Natural killer cell (primary cell): ENCODE results near the gene CATSPER3. TPM values are rescaled to one million over a fixed set of nuclear protein-coding genes. Genes with fewer than 3 reads are reported as not detected.

Experiments used
- ATAC-seq, 3 donors: fragments of 150-1000 bp in 2 of 3; fragments of 200-7000 bp in 1 of 3; cut with Tn5 transposase; 1 replicate in 1 of 3; 2 replicates in 2 of 3; pipeline ENCODE4 v1.10.0; 2021; ENCODE audit warnings: mild to moderate bottlenecking in 2 of 3, moderate library complexity in 2 of 3
- DNase-seq, 2 donors: peaks; one replicate each; pipeline versions ENCODE4 v3.0.0 to v3.0.0-alpha.2; 2013 to 2021; ENCODE audit warnings: mixed read lengths in 1 of 2
- H3K27ac ChIP-seq: one replicate; pipeline ENCODE4 v1.5.1; 2013; ENCODE audit warnings: mild to moderate bottlenecking, low read length
- H3K27me3 ChIP-seq: one replicate; pipeline ENCODE4 v1.6.1; 2013; ENCODE audit warnings: low read length; ENCODE audit not compliant: control insufficient read depth, insufficient read depth
- H3K36me3 ChIP-seq: one replicate; pipeline ENCODE4 v1.6.1; 2013; ENCODE audit warnings: low read length; ENCODE audit not compliant: control insufficient read depth, insufficient read depth
- H3K4me1 ChIP-seq: one replicate; pipeline ENCODE4 v1.6.1; 2013; ENCODE audit warnings: low read length; ENCODE audit not compliant: control insufficient read depth, insufficient read depth
- H3K4me3 ChIP-seq: one replicate; pipeline ENCODE4 v1.5.1; 2013; ENCODE audit warnings: low read length
- H3K9me3 ChIP-seq: one replicate; pipeline ENCODE4 v1.6.1; 2013; ENCODE audit warnings: low read length; ENCODE audit not compliant: control insufficient read depth, insufficient read depth
- H3K27ac Mint-ChIP-seq, 2 donors: one replicate each; pipeline ENCODE4 v1.8.0; 2022; ENCODE audit warnings: mild to moderate bottlenecking in 2 of 2, mixed read lengths in 2 of 2, moderate library complexity in 1 of 2
- H3K27me3 Mint-ChIP-seq, 2 donors: one replicate each; pipeline ENCODE4 v1.8.0; 2022; ENCODE audit warnings: low read depth in 2 of 2, mixed read lengths in 2 of 2
- H3K36me3 Mint-ChIP-seq: one replicate; pipeline ENCODE4 v1.8.0; 2022; ENCODE audit warnings: mixed read lengths
- H3K4me1 Mint-ChIP-seq, 2 donors: one replicate each; pipeline ENCODE4 v1.8.0; 2022; ENCODE audit warnings: mixed read lengths in 2 of 2
- H3K4me3 Mint-ChIP-seq: one replicate; pipeline ENCODE4 v1.8.0; 2022; ENCODE audit warnings: mild to moderate bottlenecking, moderate library complexity, mixed read lengths
- H3K9me3 Mint-ChIP-seq, 2 donors: one replicate each; pipeline ENCODE4 v1.8.0; 2022; ENCODE audit warnings: mixed read lengths in 2 of 2
- WGBS: methylation state at CpG from one replicate; pipeline ENCODE4 v1.1.7; 2013; ENCODE audit warnings: missing lambda C conversion rate; ENCODE audit not compliant: insufficient coverage; 5-methylcytosine and 5-hydroxymethylcytosine counted together
- intact Hi-C: fragments of 100-400 bp; cut with micrococcal nuclease; formaldehyde crosslinking; loops from one replicate; pipeline ENCODE4 v1.14.2; 2022
- total RNA-seq, 4 donors: library from RNA; stranded (reverse); fragments of 120-200 nt in 1 of 4; gene quantifications; one replicate each; pipeline versions ENCODE4 v1.2.3 to v1.2.4, GENCODE V29; 2013 to 2022
- TF ChIP-seq, protein P1 (sequence below): fragments of 200-600 bp; IDR thresholded peaks from one replicate; pipeline ENCODE4 v1.8.0; 2022; ENCODE audit warnings: antibody characterized with exemption

Gene CATSPER3
- total RNA-seq, 3 donors from 2014 or later (not counting 1 experiment from before 2014, with no cell fraction given): 0.31 to 0.79 (median 0.55) TPM

DNA sequence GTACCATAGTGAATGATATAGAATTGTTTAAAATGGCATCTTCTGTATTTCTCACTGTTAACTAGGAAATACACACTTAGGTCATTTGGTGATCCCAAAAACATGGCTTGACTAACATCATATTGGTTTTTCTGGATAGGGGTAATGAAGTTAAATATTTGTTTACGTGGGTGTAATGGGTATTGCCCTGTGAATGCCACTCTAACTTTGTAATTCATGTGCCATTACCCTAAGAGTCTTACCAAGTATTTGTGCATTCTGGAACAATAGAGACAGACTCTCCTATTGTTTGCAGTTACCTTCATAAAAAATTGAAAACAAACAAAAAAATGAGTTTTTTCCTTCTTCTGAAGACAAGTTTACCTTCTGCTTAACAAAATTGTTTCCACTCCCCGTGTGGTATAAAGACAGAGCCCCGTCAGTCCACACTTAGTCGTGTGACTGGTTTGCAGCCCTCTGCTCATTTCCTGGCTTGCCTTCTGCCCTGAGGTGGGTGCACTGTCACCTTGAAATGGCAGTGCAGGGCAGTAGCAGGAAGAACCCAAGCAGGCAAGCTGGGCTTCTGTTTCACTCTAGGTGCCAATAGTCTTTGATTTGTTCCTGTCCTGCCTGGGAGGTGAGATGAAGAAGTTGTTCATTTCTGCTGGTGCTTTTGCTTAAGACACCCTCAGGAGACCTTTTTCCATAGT, 9.6 kb upstream of the CATSPER3 start:
- 42% methylated on average over 3 of the region's 4 CpGs for WGBS
- H3K27ac ChIP-seq: no peak overlapping the region
- no peak overlapping the region for H3K4me3 Mint-ChIP-seq
- intact Hi-C loops: no loop called here
- H3K36me3 ChIP-seq: peaks cover 4% of the 10 kb centered on the region
- H3K27me3 ChIP-seq: no peaks in the 10 kb centered on the region
- H3K4me1 Mint-ChIP-seq: peaks cover 6 to 8% of the 10 kb centered on the region in 2 donors
- ATAC-seq (peak; percentile 43 to 79 (median 68)), DNase-seq (no peak)
- TF ChIP-seq, protein P1, sequence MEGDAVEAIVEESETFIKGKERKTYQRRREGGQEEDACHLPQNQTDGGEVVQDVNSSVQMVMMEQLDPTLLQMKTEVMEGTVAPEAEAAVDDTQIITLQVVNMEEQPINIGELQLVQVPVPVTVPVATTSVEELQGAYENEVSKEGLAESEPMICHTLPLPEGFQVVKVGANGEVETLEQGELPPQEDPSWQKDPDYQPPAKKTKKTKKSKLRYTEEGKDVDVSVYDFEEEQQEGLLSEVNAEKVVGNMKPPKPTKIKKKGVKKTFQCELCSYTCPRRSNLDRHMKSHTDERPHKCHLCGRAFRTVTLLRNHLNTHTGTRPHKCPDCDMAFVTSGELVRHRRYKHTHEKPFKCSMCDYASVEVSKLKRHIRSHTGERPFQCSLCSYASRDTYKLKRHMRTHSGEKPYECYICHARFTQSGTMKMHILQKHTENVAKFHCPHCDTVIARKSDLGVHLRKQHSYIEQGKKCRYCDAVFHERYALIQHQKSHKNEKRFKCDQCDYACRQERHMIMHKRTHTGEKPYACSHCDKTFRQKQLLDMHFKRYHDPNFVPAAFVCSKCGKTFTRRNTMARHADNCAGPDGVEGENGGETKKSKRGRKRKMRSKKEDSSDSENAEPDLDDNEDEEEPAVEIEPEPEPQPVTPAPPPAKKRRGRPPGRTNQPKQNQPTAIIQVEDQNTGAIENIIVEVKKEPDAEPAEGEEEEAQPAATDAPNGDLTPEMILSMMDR: no peak
- H3K9me3 ChIP-seq: peaks cover 7% of the 10 kb centered on the region
- H3K9me3 Mint-ChIP-seq: peaks cover 3 to 4% of the 10 kb centered on the region in 2 donors
- no peaks in the 10 kb centered on the region for H3K27me3 Mint-ChIP-seq
- H3K27ac Mint-ChIP-seq: peak overlapping the region in 1 of 2 donors; percentile 68
- peaks cover 5% of the 10 kb centered on the region for H3K36me3 Mint-ChIP-seq
- no peaks in the 10 kb centered on the region for H3K4me1 ChIP-seq
- H3K4me3 ChIP-seq: no peak overlapping the region

DNA sequence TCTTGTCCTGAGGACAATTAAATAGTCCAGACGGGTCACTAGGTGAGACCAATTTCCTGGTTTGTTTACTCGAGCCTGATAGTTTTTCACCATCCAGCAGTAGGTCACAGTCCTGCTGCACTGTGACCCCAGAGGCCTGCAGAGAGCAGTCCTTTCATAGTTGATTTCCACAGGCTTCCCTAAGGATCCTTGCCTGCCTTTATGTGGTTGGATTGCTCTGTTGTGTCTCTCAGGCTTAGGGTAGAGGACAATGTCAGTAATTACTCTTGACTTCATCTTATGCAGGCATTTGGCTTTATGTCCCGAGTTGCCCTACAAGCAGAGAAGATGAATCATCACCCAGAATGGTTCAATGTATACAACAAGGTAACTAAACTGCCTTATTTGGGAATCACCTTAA, 9.0 kb upstream of the CATSPER3 start:
- Histone ChIP-seq H3K36me3 (peaks cover 4% of the 10 kb centered on the region), H3K27me3 (no peaks in the 10 kb centered on the region), H3K27ac (no peak overlapping the region), H3K9me3 (peaks cover 7% of the 10 kb centered on the region), H3K4me1 (no peaks in the 10 kb centered on the region), H3K4me3 (no peak overlapping the region)
- Mint-ChIP-seq H3K27ac (peak overlapping the region in 1 of 2 donors; percentile 68), H3K4me1 (peaks cover 6 to 8% of the 10 kb centered on the region in 2 donors), H3K27me3 (no peaks in the 10 kb centered on the region), H3K36me3 (peaks cover 5% of the 10 kb centered on the region), H3K9me3 (peaks cover 3 to 4% of the 10 kb centered on the region in 2 donors), H3K4me3 (no peak overlapping the region)
- TF ChIP-seq, protein P1: no peak
- DNase-seq (no peak), ATAC-seq (no peak)
- intact Hi-C loops: no loop called here
- WGBS: 87% methylated on average over 3 of the region's 3 CpGs

DNA sequence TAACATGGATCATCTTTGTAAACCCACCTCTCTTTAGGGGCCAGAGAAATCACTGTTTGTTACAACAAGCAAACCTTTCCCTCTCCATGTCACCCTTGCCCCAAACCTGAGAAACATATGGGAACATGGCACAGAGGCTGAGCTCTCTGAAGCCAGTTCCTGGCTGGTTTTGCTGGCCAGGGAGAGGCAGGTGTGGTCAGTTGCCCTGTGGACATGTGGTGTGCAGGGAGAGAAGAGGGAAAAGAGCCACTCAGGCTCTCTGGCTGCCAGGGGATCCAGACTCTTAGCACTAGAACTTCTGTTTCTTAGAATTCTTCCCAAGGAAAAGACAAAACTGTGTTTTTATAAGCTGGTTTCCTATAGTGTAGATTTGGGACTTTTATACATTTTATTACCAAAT, 4.6 kb upstream of the CATSPER3 start:
- H3K36me3 ChIP-seq: peaks cover 4% of the 10 kb centered on the region
- Mint-ChIP-seq H3K36me3 (no peaks in the 10 kb centered on the region), H3K27ac (no peak overlapping the region), H3K27me3 (no peaks in the 10 kb centered on the region), H3K9me3 (no peaks in the 10 kb centered on the region), H3K4me3 (no peak overlapping the region), H3K4me1 (peaks cover 11 to 13% of the 10 kb centered on the region in 2 donors)
- H3K4me1 ChIP-seq: no peaks in the 10 kb centered on the region
- H3K4me3 ChIP-seq: no peak overlapping the region
- DNase-seq (no peak), ATAC-seq (no peak)
- no peak overlapping the region for H3K27ac ChIP-seq
- TF ChIP-seq, protein P1: no peak
- H3K9me3 ChIP-seq: no peaks in the 10 kb centered on the region
- intact Hi-C loops: no loop called here
- no peaks in the 10 kb centered on the region for H3K27me3 ChIP-seq
